GM18909 (cell line): ENCODE data around the gene MYO16.

Source experiments
- ATAC-seq: cut with Tn5 transposase; IDR thresholded peaks from one replicate; pipeline ENCODE4 v1.9.1; 2021; ENCODE audit warnings: mild to moderate bottlenecking; ENCODE audit not compliant: unreplicated experiment, poor library complexity

MYO16 gene

GRCh38 chr13:109100705-109101304 lies 471.4 kb downstream of the MYO16 start:
- ATAC-seq, result no peak

GRCh38 chr13:109101550-109102144 lies 472.2 kb downstream of the MYO16 start:
- no peak for ATAC-seq

- ATAC-seq, result no peak
Measured at GRCh38 chr13:109105899-109106298, 476.5 kb downstream of the MYO16 start.

- no peak for ATAC-seq
Measured at GRCh38 chr13:109110159-109110558, 480.7 kb downstream of the MYO16 start.

GRCh38 chr13:109111141-109111540 lies 481.7 kb downstream of the MYO16 start:
- no peak for ATAC-seq

- ATAC-seq, result peak; percentile 85
Measured at GRCh38 chr13:109113427-109113826, 484.0 kb downstream of the MYO16 start.

- no peak for ATAC-seq
Measured at GRCh38 chr13:109114162-109114561, 484.8 kb downstream of the MYO16 start.

GRCh38 chr13:109114991-109115390 lies 485.6 kb downstream of the MYO16 start:
- ATAC-seq, result no peak

- ATAC-seq, result no peak
Measured at GRCh38 chr13:109118521-109118920, 489.1 kb downstream of the MYO16 start.

- no peak for ATAC-seq
Measured at GRCh38 chr13:109119896-109120295, 490.5 kb downstream of the MYO16 start.

- no peak for ATAC-seq
Measured at GRCh38 chr13:109121826-109122225, 492.4 kb downstream of the MYO16 start.

- ATAC-seq, result no peak
Measured at GRCh38 chr13:109123971-109124370, 494.6 kb downstream of the MYO16 start.

GRCh38 chr13:109126178-109126577 lies 496.8 kb downstream of the MYO16 start:
- ATAC-seq, result no peak

GRCh38 chr13:109126891-109127641 lies 497.7 kb downstream of the MYO16 start:
- no peak for ATAC-seq

GRCh38 chr13:109128121-109128520 lies 498.7 kb downstream of the MYO16 start:
- ATAC-seq, result no peak

GRCh38 chr13:109130093-109130835 lies 500.9 kb downstream of the MYO16 start:
- ATAC-seq, result no peak

- ATAC-seq, result peak; percentile 89
Measured at GRCh38 chr13:109131698-109132257, 502.4 kb downstream of the MYO16 start.

GRCh38 chr13:109135018-109135417 lies 505.6 kb downstream of the MYO16 start:
- no peak for ATAC-seq

- ATAC-seq, result no peak
Measured at GRCh38 chr13:109136873-109137272, 507.5 kb downstream of the MYO16 start.

- ATAC-seq, result no peak
Measured at GRCh38 chr13:109139346-109139745, 509.9 kb downstream of the MYO16 start.

- ATAC-seq, result no peak
Measured at GRCh38 chr13:109140054-109140453, 510.6 kb downstream of the MYO16 start.
